Erythroblast (primary cell): ENCODE results near the gene CDKAL1.

ENCODE experiments used
- GATA1 ChIP-seq: IDR thresholded peaks from 2 replicates; pipeline ENCODE4 v1.6.1; 2011; ENCODE audit warnings: low read depth, mild to moderate bottlenecking, control low read depth, low read length, moderate library complexity
- POLR2A ChIP-seq: IDR thresholded peaks from 2 replicates; pipeline ENCODE4 v1.6.1; 2011; ENCODE audit warnings: mild to moderate bottlenecking, low read length

GRCh38 chr6:21115111-21115510, 580.9 kb downstream of the CDKAL1 start:
- no peak for TF ChIP-seq POLR2A
- no peak for TF ChIP-seq GATA1
